K562 (cell line): ENCODE data around the gene CFAP92. TPM values are rescaled to one million over a fixed set of nuclear protein-coding genes. Genes with fewer than 3 reads are reported as not detected.

Experiments
- ATAC-seq: fragments of 200-7000 bp; cut with Tn5 transposase; 3 replicates; pipeline ENCODE4 v1.9.1; 2020; ENCODE audit warnings: moderate library complexity
- BruUV-seq: library from RNA; stranded (reverse); fragments of 400-500 nt; replicated peaks from 2 replicates; lab custom pipeline; 2021; lab: Mats Ljungman, UMichigan
- CTCF ChIA-PET: fragments of 300-600 bp; formaldehyde crosslinking; extraction: SDS; loops from one replicate; lab custom pipeline; 2021; ENCODE audit warnings: low intra/inter-chr PET ratio; lab: Yijun Ruan, JAX
- POLR2A ChIA-PET: fragments of 300-600, 350-650 bp; sonication (Branson Sonifier 250); formaldehyde crosslinking; extraction: SDS; loops from one replicate; lab custom pipeline; 2021; ENCODE audit warnings: antibody characterized with exemption, inconsistent platforms; lab: Yijun Ruan, JAX
- DNase-seq, 4 experiments: peaks; one replicate each; pipeline versions ENCODE4 v3.0.0 to v3.0.0-alpha.2; 2011 to 2018; ENCODE audit warnings: low spot score in 3 of 4, mixed read lengths in 3 of 4; ENCODE audit errors: extremely low read depth in 1 of 4
- FAIRE-seq: peaks from 2 replicates; lab custom pipeline; 2011; peaks lifted over from hg19 to GRCh38; lab: Jason Lieb, UNC
- H2AFZ ChIP-seq: 2 replicates; pipeline ENCODE4 v1.6.0; 2011; ENCODE audit warnings: low read depth, low read length, control low read depth, inconsistent platforms
- H3K27ac ChIP-seq: fragments of 200-600 bp; 3 replicates; pipeline ENCODE4 v1.8.0; 2011; ENCODE audit warnings: low read depth, mild to moderate bottlenecking, control low read depth, inconsistent platforms, low read length, moderate library complexity, mixed read lengths; ENCODE audit errors: extremely low read depth
- H3K27me3 ChIP-seq, 2 experiments: fragments of 300-600 bp in 1 of 2; 2 replicates in 1 of 2; 3 replicates in 1 of 2; pipeline versions ENCODE4 v1.6.0 to v1.8.0; 2011; ENCODE audit warnings: inconsistent platforms in 2 of 2, low read length in 2 of 2, mild to moderate bottlenecking in 1 of 2, mixed read lengths in 1 of 2, moderate library complexity in 1 of 2; ENCODE audit not compliant: control insufficient read depth in 2 of 2, insufficient read depth in 2 of 2
- H3K36me3 ChIP-seq: fragments of 300-600 bp; 3 replicates; pipeline ENCODE4 v1.8.0; 2011; ENCODE audit warnings: mild to moderate bottlenecking, low read length, inconsistent platforms; ENCODE audit not compliant: control insufficient read depth, insufficient read depth
- H3K4me1 ChIP-seq, 2 experiments: fragments of 200-600 bp in 1 of 2; replicated peaks in 1 of 2; 2 replicates in 1 of 2; 3 replicates in 1 of 2; pipeline versions ENCODE4 v1.5.1 to v1.8.0; 2011; ENCODE audit warnings: inconsistent platforms in 2 of 2, low read length in 2 of 2, mild to moderate bottlenecking in 1 of 2, mixed read lengths in 1 of 2, moderate library complexity in 1 of 2; ENCODE audit not compliant: control insufficient read depth in 2 of 2, insufficient read depth in 2 of 2
- H3K4me2 ChIP-seq: 2 replicates; pipeline ENCODE4 v1.6.1; 2011; ENCODE audit warnings: low read length, control low read depth, inconsistent platforms, mixed read lengths; ENCODE audit not compliant: insufficient read depth
- H3K4me3 ChIP-seq: fragments of 200-600 bp; sonication (generic), shearing (Covaris generic); 2 replicates; pipeline ENCODE4 v1.5.1; 2016; ENCODE audit warnings: control low read depth, inconsistent platforms
- H3K79me2 ChIP-seq: fragments of 200-600 bp; 3 replicates; pipeline ENCODE4 v1.8.0; 2011; ENCODE audit warnings: low read length, inconsistent platforms; ENCODE audit not compliant: control insufficient read depth, insufficient read depth
- H3K9ac ChIP-seq, 2 experiments: 2 replicates each; pipeline versions ENCODE4 v1.6.0 to v1.6.1; 2011; ENCODE audit warnings: low read depth in 2 of 2, low read length in 2 of 2, control low read depth in 1 of 2, inconsistent platforms in 1 of 2, mild to moderate bottlenecking in 1 of 2, mixed read lengths in 1 of 2; ENCODE audit not compliant: insufficient read depth in 1 of 2
- H3K9me1 ChIP-seq: one replicate; pipeline ENCODE4 v1.6.0; 2011; ENCODE audit warnings: inconsistent platforms, mild to moderate bottlenecking, low read length, moderate library complexity; ENCODE audit not compliant: control insufficient read depth, insufficient read depth
- H3K9me3 ChIP-seq: replicated peaks from 2 replicates; pipeline ENCODE4 v1.5.1; 2011; ENCODE audit warnings: low read depth, low read length, inconsistent platforms; ENCODE audit not compliant: control insufficient read depth, insufficient read depth
- H4K20me1 ChIP-seq: replicated peaks from 2 replicates; pipeline ENCODE4 v1.6.1; 2011; ENCODE audit warnings: low read length, inconsistent platforms, mixed read lengths; ENCODE audit not compliant: control insufficient read depth, insufficient read depth
- EHMT2 ChIP-seq: fragments of 450-650 bp; IDR thresholded peaks from 2 replicates; pipeline ENCODE4 v1.6.1; 2018; ENCODE audit warnings: antibody characterized with exemption
- GABPB2 ChIP-seq: fragments of 250-450 bp; sonication (Bioruptor Pico); conservative IDR thresholded peaks from 2 replicates; pipeline ENCODE4 v1.5.1; 2021; ENCODE audit warnings: mild to moderate bottlenecking
- KLF10 ChIP-seq: fragments of 250-450 bp; sonication (Bioruptor Pico); IDR thresholded peaks from 2 replicates; pipeline ENCODE4 v1.6.1; 2021; ENCODE audit warnings: matching md5 sums
- RB1 ChIP-seq: fragments of 450-650 bp; IDR thresholded peaks from 2 replicates; pipeline ENCODE4 v1.6.1; 2017; ENCODE audit warnings: low read depth, mild to moderate bottlenecking
- RBM39 ChIP-seq: fragments of 200-400 bp; formaldehyde crosslinking; optimal IDR thresholded peaks from 2 replicates; pipeline ENCODE3; 2018; ENCODE audit warnings: low read depth, low read length
- SMARCB1 ChIP-seq: IDR thresholded peaks from 2 replicates; pipeline ENCODE4 v1.6.1; 2011; ENCODE audit warnings: improper control_type of control experiment, low read depth; ENCODE audit not compliant: insufficient read length
- TGIF2 ChIP-seq: sonication (generic); formaldehyde crosslinking; IDR thresholded peaks from 2 replicates; pipeline ENCODE4 v1.8.1; 2022; ENCODE audit warnings: mild to moderate bottlenecking, missing genetic modification reagents, moderate library complexity
- ZNF384 ChIP-seq: IDR thresholded peaks from 2 replicates; pipeline ENCODE4 v1.6.1; 2012; ENCODE audit warnings: low read depth, low read length, improper control_type of control experiment
- WGBS: fragments of 100-300 bp; shearing (Covaris generic); methylation state at CpG from one replicate; pipeline ENCODE4 v1.1.6; 2016; ENCODE audit warnings: low coverage, mixed read lengths; ENCODE audit not compliant: insufficient coverage; ENCODE audit errors: missing lambda C conversion rate; 5-methylcytosine and 5-hydroxymethylcytosine counted together
- in situ Hi-C: fragments of 300-500 bp; cut with MboI; formaldehyde crosslinking; loops from 4 replicates; pipeline ENCODE4 v1.15.0; 2018; ENCODE audit warnings: inconsistent platforms, mixed read lengths
- intact Hi-C: fragments of 100-400 bp; cut with micrococcal nuclease; formaldehyde crosslinking; loops from 2 replicates; pipeline ENCODE4 v1.14.2; 2022
- polyA plus RNA-seq, 8 experiments: library from polyadenylated mRNA; depleted of rRNA in 4 of 8; stranded (reverse) in 5 of 8; unstranded in 3 of 8; fragments of >200 nt; fragmentation: Nextera tagmentation in 2 of 8; fragmentation: Illumina TruSeq in 1 of 8; extraction: Ambion mirVana in 2 of 8; extraction: Trizol in 1 of 8; gene quantifications; 2 replicates each; pipeline versions ENCODE4 v1.2.1 to v1.2.3, GENCODE V29; 2011 to 2014; ENCODE audit warnings: inconsistent platforms in 1 of 8, missing spikeins in 1 of 8
- total RNA-seq, 7 experiments: library from RNA; depleted of rRNA in 6 of 7; stranded (reverse); fragments of >200 nt in 6 of 7; fragmentation: Illumina TruSeq in 2 of 7; extraction: Trizol in 2 of 7; gene quantifications; 2 replicates each; pipeline versions ENCODE4 v1.2.1 to v1.2.3, GENCODE V29; 2011 to 2021; ENCODE audit warnings: low replicate concordance in 1 of 7
- TF ChIP-seq, protein P1 (sequence below): fragments of 250-450 bp; sonication (Bioruptor Pico); IDR thresholded peaks from 2 replicates; pipeline ENCODE4 v1.9.0; 2021; ENCODE audit warnings: mild to moderate bottlenecking, inconsistent platforms
- TF ChIP-seq, protein P2 (sequence below), 2 experiments: fragments of 150-350 bp in 1 of 2; IDR thresholded peaks; 2 replicates each; pipeline ENCODE4 v1.6.1; 2012 to 2016; ENCODE audit warnings: low read depth in 2 of 2, low read length in 2 of 2, mild to moderate bottlenecking in 1 of 2, moderate library complexity in 1 of 2
- TF ChIP-seq, protein P3 (sequence below): fragments of 450-650 bp; IDR thresholded peaks from 2 replicates; pipeline ENCODE4 v1.6.1; 2017; ENCODE audit warnings: antibody characterized with exemption

The CFAP92 gene
- total and polyA plus RNA-seq, 9 of the 15 experiments (the other 6 are each of a cell fraction or from before 2014, with no cell fraction given), result 0.06 to 0.62 (median 0.36) TPM

DNA sequence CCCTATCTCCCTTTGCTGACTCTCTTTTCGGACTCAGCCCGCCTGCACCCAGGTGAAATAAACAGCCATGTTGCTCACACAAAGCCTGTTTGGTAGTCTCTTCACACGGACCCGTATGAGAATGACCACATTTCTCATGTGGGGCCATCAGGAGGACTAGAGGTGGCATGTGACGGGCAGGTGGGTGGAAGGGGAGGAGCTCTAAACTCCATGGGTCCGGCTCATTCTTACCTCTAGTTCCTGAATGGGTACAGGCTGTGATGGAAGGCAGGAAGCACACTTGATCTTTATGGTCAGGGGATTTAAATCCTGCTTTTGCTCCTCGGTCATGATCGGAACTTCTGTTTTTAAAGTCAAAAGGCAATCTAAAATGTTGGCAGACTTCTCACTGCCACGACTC, 28.6 kb downstream of the CFAP92 start:
- intact Hi-C loops, result no loop called here
- POLR2A ChIA-PET, result no interaction called here
- no peak for FAIRE-seq

More for the DNA sequence above, 28.6 kb downstream of the CFAP92 start:
- H3K79me2 ChIP-seq, result no peaks in the 10 kb centered on the region
- DNase-seq (no peak), ATAC-seq (no peak)
- H3K9me3 ChIP-seq, result no peaks in the 10 kb centered on the region
- H3K27me3 ChIP-seq, result peaks cover 0 to 6% of the 10 kb centered on the region in 2 experiments; a peak in 2 of 5 replicates
- H3K4me1 ChIP-seq, result no peaks in the 10 kb centered on the region; a peak in 2 of 5 replicates
- H3K4me2 ChIP-seq, result no peak overlapping the region
- no TSS peak for BruUV-seq
- H3K4me3 ChIP-seq, result no peak overlapping the region
- no peaks in the 10 kb centered on the region for H3K36me3 ChIP-seq
- no peaks in the 10 kb centered on the region for H3K9me1 ChIP-seq
- in situ Hi-C loops, result no loop called here
- H4K20me1 ChIP-seq, result no peaks in the 10 kb centered on the region
- TF ChIP-seq GABPB2 (CRISPR knock-in tag) (no peak), KLF10 (CRISPR knock-in tag) (no peak), SMARCB1 (no peak), ZNF384 (no peak), TGIF2 (no peak), RBM39 (no peak), EHMT2 (no peak), RB1 (no peak)
- TF ChIP-seq, protein P1, sequence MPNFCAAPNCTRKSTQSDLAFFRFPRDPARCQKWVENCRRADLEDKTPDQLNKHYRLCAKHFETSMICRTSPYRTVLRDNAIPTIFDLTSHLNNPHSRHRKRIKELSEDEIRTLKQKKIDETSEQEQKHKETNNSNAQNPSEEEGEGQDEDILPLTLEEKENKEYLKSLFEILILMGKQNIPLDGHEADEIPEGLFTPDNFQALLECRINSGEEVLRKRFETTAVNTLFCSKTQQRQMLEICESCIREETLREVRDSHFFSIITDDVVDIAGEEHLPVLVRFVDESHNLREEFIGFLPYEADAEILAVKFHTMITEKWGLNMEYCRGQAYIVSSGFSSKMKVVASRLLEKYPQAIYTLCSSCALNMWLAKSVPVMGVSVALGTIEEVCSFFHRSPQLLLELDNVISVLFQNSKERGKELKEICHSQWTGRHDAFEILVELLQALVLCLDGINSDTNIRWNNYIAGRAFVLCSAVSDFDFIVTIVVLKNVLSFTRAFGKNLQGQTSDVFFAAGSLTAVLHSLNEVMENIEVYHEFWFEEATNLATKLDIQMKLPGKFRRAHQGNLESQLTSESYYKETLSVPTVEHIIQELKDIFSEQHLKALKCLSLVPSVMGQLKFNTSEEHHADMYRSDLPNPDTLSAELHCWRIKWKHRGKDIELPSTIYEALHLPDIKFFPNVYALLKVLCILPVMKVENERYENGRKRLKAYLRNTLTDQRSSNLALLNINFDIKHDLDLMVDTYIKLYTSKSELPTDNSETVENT (CRISPR knock-in tag), result no peak
- TF ChIP-seq, protein P2, sequence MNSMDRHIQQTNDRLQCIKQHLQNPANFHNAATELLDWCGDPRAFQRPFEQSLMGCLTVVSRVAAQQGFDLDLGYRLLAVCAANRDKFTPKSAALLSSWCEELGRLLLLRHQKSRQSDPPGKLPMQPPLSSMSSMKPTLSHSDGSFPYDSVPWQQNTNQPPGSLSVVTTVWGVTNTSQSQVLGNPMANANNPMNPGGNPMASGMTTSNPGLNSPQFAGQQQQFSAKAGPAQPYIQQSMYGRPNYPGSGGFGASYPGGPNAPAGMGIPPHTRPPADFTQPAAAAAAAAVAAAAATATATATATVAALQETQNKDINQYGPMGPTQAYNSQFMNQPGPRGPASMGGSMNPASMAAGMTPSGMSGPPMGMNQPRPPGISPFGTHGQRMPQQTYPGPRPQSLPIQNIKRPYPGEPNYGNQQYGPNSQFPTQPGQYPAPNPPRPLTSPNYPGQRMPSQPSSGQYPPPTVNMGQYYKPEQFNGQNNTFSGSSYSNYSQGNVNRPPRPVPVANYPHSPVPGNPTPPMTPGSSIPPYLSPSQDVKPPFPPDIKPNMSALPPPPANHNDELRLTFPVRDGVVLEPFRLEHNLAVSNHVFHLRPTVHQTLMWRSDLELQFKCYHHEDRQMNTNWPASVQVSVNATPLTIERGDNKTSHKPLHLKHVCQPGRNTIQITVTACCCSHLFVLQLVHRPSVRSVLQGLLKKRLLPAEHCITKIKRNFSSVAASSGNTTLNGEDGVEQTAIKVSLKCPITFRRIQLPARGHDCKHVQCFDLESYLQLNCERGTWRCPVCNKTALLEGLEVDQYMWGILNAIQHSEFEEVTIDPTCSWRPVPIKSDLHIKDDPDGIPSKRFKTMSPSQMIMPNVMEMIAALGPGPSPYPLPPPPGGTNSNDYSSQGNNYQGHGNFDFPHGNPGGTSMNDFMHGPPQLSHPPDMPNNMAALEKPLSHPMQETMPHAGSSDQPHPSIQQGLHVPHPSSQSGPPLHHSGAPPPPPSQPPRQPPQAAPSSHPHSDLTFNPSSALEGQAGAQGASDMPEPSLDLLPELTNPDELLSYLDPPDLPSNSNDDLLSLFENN (IDR thresholded peaks at IDR 0.05; ENCODE audit: low read depth in 2 of 2, low read length in 2 of 2), result no peak
- TF ChIP-seq, protein P3, sequence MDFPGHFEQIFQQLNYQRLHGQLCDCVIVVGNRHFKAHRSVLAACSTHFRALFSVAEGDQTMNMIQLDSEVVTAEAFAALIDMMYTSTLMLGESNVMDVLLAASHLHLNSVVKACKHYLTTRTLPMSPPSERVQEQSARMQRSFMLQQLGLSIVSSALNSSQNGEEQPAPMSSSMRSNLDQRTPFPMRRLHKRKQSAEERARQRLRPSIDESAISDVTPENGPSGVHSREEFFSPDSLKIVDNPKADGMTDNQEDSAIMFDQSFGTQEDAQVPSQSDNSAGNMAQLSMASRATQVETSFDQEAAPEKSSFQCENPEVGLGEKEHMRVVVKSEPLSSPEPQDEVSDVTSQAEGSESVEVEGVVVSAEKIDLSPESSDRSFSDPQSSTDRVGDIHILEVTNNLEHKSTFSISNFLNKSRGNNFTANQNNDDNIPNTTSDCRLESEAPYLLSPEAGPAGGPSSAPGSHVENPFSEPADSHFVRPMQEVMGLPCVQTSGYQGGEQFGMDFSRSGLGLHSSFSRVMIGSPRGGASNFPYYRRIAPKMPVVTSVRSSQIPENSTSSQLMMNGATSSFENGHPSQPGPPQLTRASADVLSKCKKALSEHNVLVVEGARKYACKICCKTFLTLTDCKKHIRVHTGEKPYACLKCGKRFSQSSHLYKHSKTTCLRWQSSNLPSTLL, result no peak
- H3K27ac ChIP-seq, result no peak overlapping the region
- CTCF ChIA-PET, result no interaction called here
- 27% methylated on average over 7 of the region's 9 CpGs for WGBS
- no peak overlapping the region for H2AFZ ChIP-seq
- no peak overlapping the region for H3K9ac ChIP-seq
